SK-N-SH (cell line): ENCODE measurements around the gene EXOC3L1. TPM values are rescaled to one million over a fixed set of nuclear protein-coding genes. Genes with fewer than 3 reads are reported as not detected.

Experiments used
- CTCF ChIA-PET: fragments of 300-600, 350-600 bp; formaldehyde crosslinking; extraction: SDS; loops from one replicate; lab custom pipeline; 2021; lab: Yijun Ruan, JAX
- POLR2A ChIA-PET: fragments of 350-600 bp; sonication (Branson Sonifier 250); formaldehyde crosslinking; extraction: SDS; loops from one replicate; lab custom pipeline; 2020; ENCODE audit warnings: antibody characterized with exemption, inconsistent platforms; lab: Yijun Ruan, JAX
- DNase-seq: peaks from one replicate; pipeline ENCODE4 v3.0.0; 2012
- H2AFZ ChIP-seq: fragments of 200-600 bp; sonication (generic); 2 replicates; pipeline ENCODE4 v1.8.1; 2016; ENCODE audit warnings: antibody characterized with exemption, mild to moderate bottlenecking, low read depth
- H3F3A ChIP-seq: fragments of 200-600 bp; sonication (generic); replicated peaks from 2 replicates; pipeline ENCODE3; 2016; ENCODE audit warnings: antibody characterized with exemption, mild to moderate bottlenecking; ENCODE audit not compliant: insufficient read depth
- H3K27ac ChIP-seq, 2 experiments: fragments of 200-500 bp in 1 of 2; fragments of 200-600 bp in 1 of 2; sonication (Bioruptor generic) in 1 of 2; sonication (generic), shearing (Covaris generic) in 1 of 2; 2 replicates each; pipeline versions ENCODE4 v1.5.1 to v1.6.1; 2014 to 2016; ENCODE audit warnings: low read depth in 2 of 2, inconsistent platforms in 1 of 2, low read length in 1 of 2, mild to moderate bottlenecking in 1 of 2, mixed read lengths in 1 of 2
- H3K27me3 ChIP-seq: fragments of 200-600 bp; sonication (generic), shearing (Covaris generic); 2 replicates; pipeline ENCODE4 v1.6.1; 2016; ENCODE audit warnings: mixed run types; ENCODE audit not compliant: insufficient read depth
- H3K36me3 ChIP-seq, 2 experiments: fragments of 200-500 bp in 1 of 2; fragments of 200-600 bp in 1 of 2; sonication (Bioruptor generic) in 1 of 2; sonication (generic) in 1 of 2; replicated peaks in 1 of 2; 2 replicates each; pipeline versions ENCODE3 to v1.5.1; 2014 to 2016; ENCODE audit warnings: low read length in 1 of 2, mild to moderate bottlenecking in 1 of 2; ENCODE audit not compliant: insufficient read depth in 2 of 2, control insufficient read depth in 1 of 2
- H3K4me1 ChIP-seq, 2 experiments: fragments of 200-500 bp in 1 of 2; fragments of 200-600 bp in 1 of 2; sonication (Bioruptor generic) in 1 of 2; sonication (generic), shearing (Covaris generic) in 1 of 2; 2 replicates each; pipeline versions ENCODE4 v1.5.1 to v1.6.1; 2014 to 2016; ENCODE audit warnings: low read depth in 1 of 2, low read length in 1 of 2, mixed run types in 1 of 2; ENCODE audit not compliant: insufficient read depth in 2 of 2, control insufficient read depth in 1 of 2
- H3K4me2 ChIP-seq: fragments of 200-600 bp; sonication (generic), shearing (Covaris generic); 2 replicates; pipeline ENCODE4 v1.6.1; 2017; ENCODE audit warnings: mixed run types
- H3K4me3 ChIP-seq, 2 experiments: fragments of 200-500 bp in 1 of 2; fragments of 200-600 bp in 1 of 2; sonication (Bioruptor generic) in 1 of 2; sonication (generic), shearing (Covaris generic) in 1 of 2; 2 replicates each; pipeline versions ENCODE4 v1.5.1 to v1.8.1; 2014 to 2016; ENCODE audit warnings: low read depth in 2 of 2, inconsistent platforms in 1 of 2, low read length in 1 of 2, mild to moderate bottlenecking in 1 of 2, mixed read lengths in 1 of 2, moderate library complexity in 1 of 2
- H3K79me2 ChIP-seq: fragments of 200-600 bp; sonication (generic); 2 replicates; pipeline ENCODE4 v1.8.1; 2017; ENCODE audit warnings: mild to moderate bottlenecking; ENCODE audit not compliant: insufficient read depth
- H3K9ac ChIP-seq: fragments of 200-600 bp; sonication (generic); 2 replicates; pipeline ENCODE4 v1.6.1; 2017; ENCODE audit warnings: mixed run types
- H3K9me2 ChIP-seq: fragments of 200-600 bp; sonication (generic); 2 replicates; pipeline ENCODE4 v1.6.1; 2017; ENCODE audit warnings: mixed run types
- H3K9me3 ChIP-seq: fragments of 200-600 bp; sonication (generic); 2 replicates; pipeline ENCODE4 v1.6.1; 2017; ENCODE audit warnings: mixed run types, mild to moderate bottlenecking, moderate library complexity
- H4K20me1 ChIP-seq: fragments of 200-600 bp; sonication (generic); 2 replicates; pipeline ENCODE4 v1.6.1; 2017; ENCODE audit warnings: mild to moderate bottlenecking, mixed run types; ENCODE audit not compliant: insufficient read depth
- CTCF ChIP-seq: fragments of 200-600 bp; sonication (generic); IDR thresholded peaks from 2 replicates; pipeline ENCODE4 v1.6.1; 2017; ENCODE audit warnings: antibody characterized with exemption, mild to moderate bottlenecking, moderate library complexity
- FOSL2 ChIP-seq: IDR thresholded peaks from 2 replicates; pipeline ENCODE4 v1.4.0; 2012; ENCODE audit warnings: low read depth, mild to moderate bottlenecking, moderate library complexity, borderline replicate concordance
- FOXJ3 ChIP-seq: sonication (generic); formaldehyde crosslinking; IDR thresholded peaks from 2 replicates; pipeline ENCODE4 v1.5.1; 2020; ENCODE audit warnings: mild to moderate bottlenecking, missing genetic modification reagents
- FOXM1 ChIP-seq: IDR thresholded peaks from 2 replicates; pipeline ENCODE4 v1.4.0; 2012; ENCODE audit warnings: low read depth, mild to moderate bottlenecking
- GABPA ChIP-seq: IDR thresholded peaks from 2 replicates; pipeline ENCODE4 v1.4.0; 2012; ENCODE audit warnings: low read depth, mild to moderate bottlenecking
- GATA2 ChIP-seq: sonication (generic); formaldehyde crosslinking; IDR thresholded peaks from 2 replicates; pipeline ENCODE4 v1.5.0; 2020; ENCODE audit warnings: mild to moderate bottlenecking, missing genetic modification reagents
- NRF1 ChIP-seq: IDR thresholded peaks from 2 replicates; pipeline ENCODE4 v1.6.1; 2012; ENCODE audit warnings: low read depth, mild to moderate bottlenecking, low read length
- POLR2AphosphoS5 ChIP-seq: IDR thresholded peaks from 2 replicates; pipeline ENCODE4 v1.6.1; 2012; ENCODE audit warnings: low read depth, low read length
- REST ChIP-seq: IDR thresholded peaks from 2 replicates; pipeline ENCODE4 v1.6.1; 2012; ENCODE audit warnings: mild to moderate bottlenecking, low read depth, low read length, moderate library complexity
- RXRA ChIP-seq: IDR thresholded peaks from 2 replicates; pipeline ENCODE4 v1.4.0; 2012; ENCODE audit warnings: low read depth, mild to moderate bottlenecking, borderline replicate concordance
- SIN3A ChIP-seq: IDR thresholded peaks from 2 replicates; pipeline ENCODE4 v1.6.1; 2012; ENCODE audit warnings: low read depth, mild to moderate bottlenecking, low read length, moderate library complexity, borderline replicate concordance
- TCF12 ChIP-seq: IDR thresholded peaks from 2 replicates; pipeline ENCODE4 v1.4.0; 2012
- USF2 ChIP-seq: fragments of 150-350 bp; IDR thresholded peaks from 2 replicates; pipeline ENCODE4 v1.6.1; 2017; ENCODE audit warnings: antibody characterized with exemption, low read length, low read depth, borderline replicate concordance
- WGBS: methylation state at CpG from one replicate; pipeline ENCODE4 v1.1.6; 2017; ENCODE audit warnings: low lambda C conversion rate; 5-methylcytosine and 5-hydroxymethylcytosine counted together
- polyA plus RNA-seq, 3 experiments: library from polyadenylated mRNA; depleted of rRNA; stranded (reverse); fragments of >200 nt; gene quantifications; 2 replicates each; pipeline ENCODE4 v1.2.3, GENCODE V29; 2012
- TF ChIP-seq, protein P1 (sequence below): IDR thresholded peaks from 2 replicates; pipeline ENCODE4 v1.4.0; 2012; ENCODE audit warnings: low read depth, borderline replicate concordance
- TF ChIP-seq, protein P2 (sequence below): IDR thresholded peaks from 2 replicates; pipeline ENCODE4 v1.4.0; 2012; ENCODE audit warnings: low read depth, borderline replicate concordance

The EXOC3L1 gene
- polyA plus RNA-seq, 1 of the 3 experiments (the other 2 are of a cell fraction), result 0.46 TPM

- Histone ChIP-seq H3K4me1 (peaks cover 5 to 12% of the 10 kb centered on the region in 2 experiments; a peak in 2 of 4 replicates), H3K79me2 (no peaks in the 10 kb centered on the region), H3K4me2 (no peak overlapping the region), H3K9me2 (no peaks in the 10 kb centered on the region), H2AFZ (no peak overlapping the region), H3K9ac (no peak overlapping the region), H3K27me3 (no peaks in the 10 kb centered on the region), H3K4me3 (no peak overlapping the region), H4K20me1 (no peaks in the 10 kb centered on the region), H3K36me3 (no peaks in the 10 kb centered on the region), H3K9me3 (no peaks in the 10 kb centered on the region), H3F3A (no peaks in the 10 kb centered on the region), H3K27ac (no peak overlapping the region)
- ChIA-PET POLR2A (no interaction called here), CTCF (interaction anchor here (1.0 kb wide), 1 partner anchor 57 kb away, joined by 5 read pairs; no protein-coding TSS in a partner anchor)
- TF ChIP-seq CTCF, result no peak
- TF ChIP-seq SIN3A, result no peak
- no peak for TF ChIP-seq USF2
- TF ChIP-seq TCF12, result 0 out of 2 replicates have a peak, but pooled peaks have one; percentile 16
- TF ChIP-seq FOXM1, result no peak
- TF ChIP-seq, protein P1, sequence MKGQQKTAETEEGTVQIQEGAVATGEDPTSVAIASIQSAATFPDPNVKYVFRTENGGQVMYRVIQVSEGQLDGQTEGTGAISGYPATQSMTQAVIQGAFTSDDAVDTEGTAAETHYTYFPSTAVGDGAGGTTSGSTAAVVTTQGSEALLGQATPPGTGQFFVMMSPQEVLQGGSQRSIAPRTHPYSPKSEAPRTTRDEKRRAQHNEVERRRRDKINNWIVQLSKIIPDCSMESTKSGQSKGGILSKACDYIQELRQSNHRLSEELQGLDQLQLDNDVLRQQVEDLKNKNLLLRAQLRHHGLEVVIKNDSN, result no peak
- DNase-seq, result no peak
Measured at GRCh38 chr16:67212766-67213165, 22.8 kb upstream of the EXOC3L1 start.

GRCh38 chr16:67211674-67212073 is 21.7 kb upstream of the EXOC3L1 start:
- POLR2A ChIA-PET, result interaction anchor here (0.7 kb wide), 1 partner anchor 9 kb away, joined by 4 read pairs; no protein-coding TSS in a partner anchor
- CTCF ChIA-PET, result no interaction called here
- peaks cover 8 to 14% of the 10 kb centered on the region in 2 experiments; a peak in 2 of 4 replicates for H3K4me1 ChIP-seq
- no peak for DNase-seq
- H3K4me3 ChIP-seq, result no peak overlapping the region
- no peak overlapping the region for H2AFZ ChIP-seq
- H3K9me2 ChIP-seq, result no peaks in the 10 kb centered on the region
- WGBS, result 87% methylated on average over 7 of the region's 7 CpGs
- H3F3A ChIP-seq, result no peaks in the 10 kb centered on the region
- no peak overlapping the region for H3K4me2 ChIP-seq
- no peaks in the 10 kb centered on the region for H3K79me2 ChIP-seq
- no peaks in the 10 kb centered on the region for H3K27me3 ChIP-seq
- no peaks in the 10 kb centered on the region for H4K20me1 ChIP-seq
- H3K36me3 ChIP-seq, result no peaks in the 10 kb centered on the region
- no peak overlapping the region for H3K27ac ChIP-seq
- no peaks in the 10 kb centered on the region for H3K9me3 ChIP-seq
- no peak overlapping the region for H3K9ac ChIP-seq
- TF ChIP-seq RXRA (no peak), POLR2AphosphoS5 (no peak), SIN3A (no peak), GABPA (no peak), REST (no peak), NRF1 (no peak), CTCF (no peak), GATA2 (no peak), FOXJ3 (no peak), FOSL2 (no peak)
- TF ChIP-seq, protein P2, sequence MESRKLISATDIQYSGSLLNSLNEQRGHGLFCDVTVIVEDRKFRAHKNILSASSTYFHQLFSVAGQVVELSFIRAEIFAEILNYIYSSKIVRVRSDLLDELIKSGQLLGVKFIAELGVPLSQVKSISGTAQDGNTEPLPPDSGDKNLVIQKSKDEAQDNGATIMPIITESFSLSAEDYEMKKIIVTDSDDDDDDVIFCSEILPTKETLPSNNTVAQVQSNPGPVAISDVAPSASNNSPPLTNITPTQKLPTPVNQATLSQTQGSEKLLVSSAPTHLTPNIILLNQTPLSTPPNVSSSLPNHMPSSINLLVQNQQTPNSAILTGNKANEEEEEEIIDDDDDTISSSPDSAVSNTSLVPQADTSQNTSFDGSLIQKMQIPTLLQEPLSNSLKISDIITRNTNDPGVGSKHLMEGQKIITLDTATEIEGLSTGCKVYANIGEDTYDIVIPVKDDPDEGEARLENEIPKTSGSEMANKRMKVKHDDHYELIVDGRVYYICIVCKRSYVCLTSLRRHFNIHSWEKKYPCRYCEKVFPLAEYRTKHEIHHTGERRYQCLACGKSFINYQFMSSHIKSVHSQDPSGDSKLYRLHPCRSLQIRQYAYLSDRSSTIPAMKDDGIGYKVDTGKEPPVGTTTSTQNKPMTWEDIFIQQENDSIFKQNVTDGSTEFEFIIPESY, result no peak
